HG03342 (cell line): ENCODE measurements around the gene KRT86.
"Not testable (repeated sequence)": the region's sequence is repeated elsewhere in the genome, so short reads cannot be mapped to it uniquely, and the experiment has no call there.

ENCODE experiments used
- ATAC-seq: cut with Tn5 transposase; IDR thresholded peaks from one replicate; pipeline ENCODE4 v1.9.1; 2021; ENCODE audit warnings: mild to moderate bottlenecking, moderate library complexity; ENCODE audit not compliant: unreplicated experiment

Gene KRT86

DNA sequence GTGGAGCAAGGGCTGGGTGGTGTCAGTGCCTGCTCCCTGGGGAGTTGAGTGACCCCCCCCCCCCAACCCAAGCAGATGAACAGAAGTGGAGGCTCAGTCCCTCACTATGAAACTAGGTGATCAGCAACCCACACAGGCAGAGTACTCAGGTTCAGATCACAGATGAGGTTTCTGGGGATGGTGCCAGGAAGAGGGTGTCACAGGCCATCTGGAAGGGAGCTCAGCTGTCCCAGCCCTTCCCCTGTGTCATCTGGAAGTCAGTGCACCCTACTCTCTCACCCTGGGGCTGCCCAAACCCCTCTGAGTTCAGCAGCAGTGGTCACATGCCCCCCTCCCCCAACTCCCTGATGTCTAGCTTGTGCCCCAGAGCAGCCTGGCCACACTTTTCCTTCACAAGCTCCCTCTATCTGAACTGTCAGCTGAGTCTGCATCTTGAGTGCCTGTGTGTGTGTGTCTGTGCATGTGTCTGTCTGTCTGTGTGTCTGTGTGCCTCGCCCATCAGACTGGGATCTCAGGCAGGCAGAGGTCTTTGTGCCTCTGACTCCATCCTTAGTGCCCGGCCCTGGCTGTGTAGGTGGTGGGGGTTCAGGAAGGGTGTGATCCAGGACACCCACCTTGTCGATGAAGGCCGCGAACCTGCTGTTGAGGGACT is 16.2 kb downstream of the KRT86 start:
- ATAC-seq, result not testable (repeated sequence)

- no peak for ATAC-seq
Observed at GRCh38 chr12:52291267-52291935, 17.0 kb downstream of the KRT86 start, which contains the start of gene KRT81. Gene KRT81, minus strand, starts transcription at chr12:52291534. Its CDS starts 69 bp downstream, at chr12:52291465.

GRCh38 chr12:52293926-52294325 is 19.5 kb downstream of the KRT86 start:
- ATAC-seq, result no peak

GRCh38 chr12:52294803-52295202 is 20.4 kb downstream of the KRT86 start:
- no peak for ATAC-seq

- ATAC-seq, result no peak
Observed at GRCh38 chr12:52295663-52296062, 21.2 kb downstream of the KRT86 start.

GRCh38 chr12:52296572-52297215 is 22.2 kb downstream of the KRT86 start:
- ATAC-seq, result no peak

- no peak for ATAC-seq
Observed at GRCh38 chr12:52298677-52299190, 24.3 kb downstream of the KRT86 start.

- ATAC-seq, result no peak
Observed at GRCh38 chr12:52300796-52301691, 26.6 kb downstream of the KRT86 start.

DNA sequence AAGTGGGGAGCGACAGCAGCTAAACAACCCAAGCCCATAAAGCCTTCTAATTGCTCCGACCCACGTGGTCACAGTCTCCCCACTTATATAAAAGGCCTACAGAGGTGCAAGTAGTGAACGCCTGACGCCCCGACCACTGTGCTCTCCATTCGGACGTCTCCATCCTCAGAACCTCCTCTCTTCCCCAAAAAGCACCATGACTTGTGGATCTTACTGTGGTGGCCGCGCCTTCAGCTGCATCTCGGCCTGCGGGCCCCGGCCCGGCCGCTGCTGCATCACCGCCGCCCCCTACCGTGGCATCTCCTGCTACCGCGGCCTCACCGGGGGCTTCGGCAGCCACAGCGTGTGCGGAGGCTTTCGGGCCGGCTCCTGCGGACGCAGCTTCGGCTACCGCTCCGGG is 27.3 kb downstream of the KRT86 start:
- ATAC-seq, result not testable (repeated sequence)

DNA sequence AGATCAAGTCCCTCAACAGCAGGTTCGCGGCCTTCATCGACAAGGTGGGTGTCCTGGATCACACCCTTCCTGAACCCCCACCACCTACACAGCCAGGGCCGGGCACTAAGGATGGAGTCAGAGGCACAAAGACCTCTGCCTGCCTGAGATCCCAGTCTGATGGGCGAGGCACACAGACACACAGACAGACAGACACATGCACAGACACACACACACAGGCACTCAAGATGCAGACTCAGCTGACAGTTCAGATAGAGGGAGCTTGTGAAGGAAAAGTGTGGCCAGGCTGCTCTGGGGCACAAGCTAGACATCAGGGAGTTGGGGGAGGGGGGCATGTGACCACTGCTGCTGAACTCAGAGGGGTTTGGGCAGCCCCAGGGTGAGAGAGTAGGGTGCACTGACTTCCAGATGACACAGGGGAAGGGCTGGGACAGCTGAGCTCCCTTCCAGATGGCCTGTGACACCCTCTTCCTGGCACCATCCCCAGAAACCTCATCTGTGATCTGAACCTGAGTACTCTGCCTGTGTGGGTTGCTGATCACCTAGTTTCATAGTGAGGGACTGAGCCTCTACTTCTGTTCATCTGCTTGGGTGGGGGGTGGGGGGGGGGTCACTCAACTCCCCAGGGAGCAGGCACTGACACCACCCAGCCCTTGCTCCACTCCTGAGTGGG is 27.9 kb downstream of the KRT86 start:
- ATAC-seq, result not testable (repeated sequence)

DNA sequence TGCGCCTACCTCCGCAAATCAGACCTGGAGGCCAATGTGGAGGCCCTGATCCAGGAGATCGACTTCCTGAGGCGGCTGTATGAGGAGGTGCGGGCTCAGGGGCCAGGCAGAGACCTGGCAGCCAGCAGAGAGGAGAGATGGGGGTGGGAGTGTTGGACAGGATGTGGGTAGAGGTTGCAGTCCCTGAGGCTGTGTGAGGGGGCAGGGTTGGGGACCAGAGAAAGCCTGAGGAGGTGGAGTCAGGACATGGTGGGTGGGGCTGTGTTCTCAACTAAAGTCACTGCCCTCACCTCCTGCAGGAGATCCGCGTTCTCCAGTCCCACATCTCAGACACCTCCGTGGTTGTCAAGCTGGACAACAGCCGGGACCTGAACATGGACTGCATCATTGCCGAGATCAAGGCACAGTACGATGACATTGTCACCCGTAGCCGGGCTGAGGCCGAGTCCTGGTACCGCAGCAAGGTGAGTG is 30.5 kb downstream of the KRT86 start:
- peak; percentile 85 for ATAC-seq

- ATAC-seq, result no peak
Observed at GRCh38 chr12:52305921-52306705, 31.7 kb downstream of the KRT86 start.

DNA sequence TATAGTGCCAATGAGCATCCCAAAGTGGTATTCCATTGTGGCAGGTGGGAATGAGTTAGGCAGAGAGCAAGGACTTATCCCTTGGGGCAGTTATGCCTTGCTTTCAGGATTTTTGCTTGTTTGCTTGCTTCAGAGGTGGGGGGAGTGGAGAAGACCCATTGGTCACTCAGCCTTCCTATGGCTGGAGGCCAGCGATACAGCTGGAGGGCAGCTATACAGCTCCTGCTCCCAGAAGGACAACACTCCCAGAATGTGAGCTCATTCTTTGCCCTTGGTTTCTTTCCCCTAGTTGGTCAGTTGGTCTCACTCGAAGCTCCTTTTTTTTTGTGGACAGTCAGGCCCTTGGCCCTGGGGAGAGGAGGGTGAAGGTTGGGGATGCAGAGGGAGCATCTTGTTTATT is 32.3 kb downstream of the KRT86 start:
- ATAC-seq, result no peak

DNA sequence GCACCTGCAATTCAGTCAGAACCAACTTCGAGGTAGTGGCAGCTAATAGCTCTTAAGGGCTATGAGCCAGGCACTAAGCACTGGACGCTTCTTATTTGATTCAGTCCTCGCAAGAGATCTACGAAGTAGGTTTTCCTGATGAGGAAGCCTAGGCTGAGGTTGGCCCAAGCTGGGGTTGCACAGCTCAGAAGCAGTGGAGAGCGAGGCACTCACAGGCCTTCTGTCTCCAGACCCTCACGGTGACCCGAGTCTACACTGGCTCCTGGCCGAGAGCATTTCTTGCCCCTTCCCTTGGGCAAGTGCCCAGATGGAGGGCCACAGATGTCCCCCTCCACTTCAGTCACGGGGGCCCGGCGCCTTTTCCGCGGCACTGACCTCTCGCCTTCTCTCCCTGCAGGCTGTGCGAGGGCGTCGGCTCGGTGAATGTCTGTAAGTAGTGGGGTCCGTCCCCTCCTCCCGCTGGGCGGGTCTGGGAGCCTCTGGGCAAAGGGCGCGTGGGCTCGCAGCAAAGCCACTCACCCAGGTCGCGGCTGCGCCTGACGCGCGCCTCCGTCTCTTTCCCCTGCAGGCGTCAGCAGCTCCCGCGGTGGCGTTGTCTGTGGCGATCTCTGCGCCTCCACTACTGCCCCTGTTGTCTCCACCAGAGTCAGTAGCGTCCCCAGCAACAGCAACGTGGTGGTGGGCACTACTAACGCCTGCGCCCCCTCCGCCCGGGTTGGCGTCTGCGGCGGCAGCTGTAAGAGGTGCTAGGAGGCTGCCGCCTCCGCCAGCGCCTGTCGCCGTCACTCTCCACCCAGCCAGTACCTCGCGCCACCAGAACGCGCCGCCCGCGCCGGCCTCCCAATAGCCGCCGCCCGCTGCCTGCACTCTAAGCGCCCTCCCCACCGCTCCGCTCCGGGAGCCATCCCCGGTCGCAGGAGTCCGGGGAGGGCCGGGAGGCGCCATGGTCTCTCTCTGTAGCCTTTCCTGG is 33.7 kb downstream of the KRT86 start:
- no peak for ATAC-seq

- no peak for ATAC-seq
Observed at GRCh38 chr12:52308806-52309425, 34.5 kb downstream of the KRT86 start.

- ATAC-seq, result no peak
Observed at GRCh38 chr12:52310622-52311284, 36.3 kb downstream of the KRT86 start.

GRCh38 chr12:52311285-52311648 is 36.8 kb downstream of the KRT86 start:
- no peak for ATAC-seq
